ENCODE data around the gene MARS1. TPM values are rescaled to one million over a fixed set of nuclear protein-coding genes. Genes with fewer than 3 reads are reported as not detected.

Gene MARS1
- total and polyA plus RNA-seq, 8 donors, result 35.1 to 1,821 (median 61.7) TPM

DNA sequence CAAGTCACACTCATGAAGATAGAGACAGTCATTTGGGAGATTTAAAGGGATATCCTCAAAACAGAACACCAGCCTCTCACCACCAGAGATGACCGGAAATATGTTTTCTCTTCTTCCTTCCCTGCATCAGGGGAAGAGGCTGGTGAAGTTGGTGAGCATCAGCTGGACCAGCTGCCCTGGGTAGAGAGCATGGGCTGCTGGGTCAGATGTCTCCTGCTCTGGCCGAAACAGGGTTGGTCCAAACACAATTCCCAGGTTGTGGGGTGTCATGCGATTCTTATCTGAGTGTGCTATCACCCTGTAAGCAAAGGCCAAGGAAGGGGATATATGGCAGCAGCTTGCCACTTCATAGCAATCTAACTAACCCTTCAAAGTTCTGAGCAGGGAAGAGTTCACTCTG lies 15.5 kb upstream of the MARS1 start:
- no peak overlapping the region for H3K4me3 ChIP-seq
- peaks cover 17 to 35% (median 23%) of the 10 kb centered on the region in 4 donors for H3K4me1 ChIP-seq
- no peak for DNase-seq
- TF ChIP-seq POLR2A (IDR thresholded peaks at IDR 0.05) (no peak), POLR2AphosphoS5 (IDR thresholded peaks at IDR 0.05) (no peak), EP300 (IDR thresholded peaks at IDR 0.05) (no peak)
- TF ChIP-seq, protein P1, sequence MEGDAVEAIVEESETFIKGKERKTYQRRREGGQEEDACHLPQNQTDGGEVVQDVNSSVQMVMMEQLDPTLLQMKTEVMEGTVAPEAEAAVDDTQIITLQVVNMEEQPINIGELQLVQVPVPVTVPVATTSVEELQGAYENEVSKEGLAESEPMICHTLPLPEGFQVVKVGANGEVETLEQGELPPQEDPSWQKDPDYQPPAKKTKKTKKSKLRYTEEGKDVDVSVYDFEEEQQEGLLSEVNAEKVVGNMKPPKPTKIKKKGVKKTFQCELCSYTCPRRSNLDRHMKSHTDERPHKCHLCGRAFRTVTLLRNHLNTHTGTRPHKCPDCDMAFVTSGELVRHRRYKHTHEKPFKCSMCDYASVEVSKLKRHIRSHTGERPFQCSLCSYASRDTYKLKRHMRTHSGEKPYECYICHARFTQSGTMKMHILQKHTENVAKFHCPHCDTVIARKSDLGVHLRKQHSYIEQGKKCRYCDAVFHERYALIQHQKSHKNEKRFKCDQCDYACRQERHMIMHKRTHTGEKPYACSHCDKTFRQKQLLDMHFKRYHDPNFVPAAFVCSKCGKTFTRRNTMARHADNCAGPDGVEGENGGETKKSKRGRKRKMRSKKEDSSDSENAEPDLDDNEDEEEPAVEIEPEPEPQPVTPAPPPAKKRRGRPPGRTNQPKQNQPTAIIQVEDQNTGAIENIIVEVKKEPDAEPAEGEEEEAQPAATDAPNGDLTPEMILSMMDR (IDR thresholded peaks at IDR 0.05), result no peak
- intact Hi-C loops (cut with DNase I; ENCODE audit: low total_unique reads), result no loop called here
- H3K36me3 ChIP-seq, result peaks cover 0 to 32% (median 9%) of the 10 kb centered on the region in 4 donors
- H3K27ac ChIP-seq, result no peak overlapping the region
- no peaks in the 10 kb centered on the region for H3K9me3 ChIP-seq
- H3K27me3 ChIP-seq, result peaks cover 0 to 94% (median 35%) of the 10 kb centered on the region in 3 donors
- 73 to 93% (median 79%) methylated on average over 2 to 3 of the region's 3 CpGs for WGBS, 5 donors

DNA sequence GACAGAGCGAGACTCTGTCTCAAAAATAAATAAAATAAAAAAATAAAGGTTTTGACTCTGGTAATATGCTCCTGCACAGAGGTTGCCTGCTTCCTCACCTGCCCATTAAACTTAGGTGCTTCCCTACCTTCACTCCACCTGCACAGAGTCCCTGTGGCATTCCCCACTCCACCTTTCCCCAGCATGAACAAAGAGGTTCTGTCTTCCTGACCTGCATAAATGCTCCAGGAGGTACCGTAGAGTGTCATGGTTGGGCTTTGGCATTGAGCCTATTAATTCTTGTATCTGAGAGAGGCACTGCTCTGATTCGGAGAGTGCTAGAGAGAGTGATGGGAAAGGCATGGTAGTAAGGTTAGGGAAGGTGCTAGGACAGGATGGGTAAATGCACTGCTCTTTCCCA lies 14.5 kb upstream of the MARS1 start:
- intact Hi-C loops (cut with DNase I; ENCODE audit: low total_unique reads), result no loop called here
- 46 to 57% (median 51%) methylated on average over 3 of the region's 3 CpGs for WGBS, 5 donors
- Histone ChIP-seq H3K4me3 (no peak overlapping the region), H3K27ac (no peak overlapping the region), H3K27me3 (peaks cover 0 to 94% (median 45%) of the 10 kb centered on the region in 3 donors), H3K9me3 (no peaks in the 10 kb centered on the region), H3K36me3 (peaks cover 0 to 32% (median 9%) of the 10 kb centered on the region in 4 donors), H3K4me1 (peaks cover 17 to 35% (median 23%) of the 10 kb centered on the region in 4 donors)
- TF ChIP-seq EP300 (IDR thresholded peaks at IDR 0.05) (no peak), POLR2AphosphoS5 (IDR thresholded peaks at IDR 0.05) (no peak), POLR2A (IDR thresholded peaks at IDR 0.05) (no peak)
- TF ChIP-seq, protein P1 (IDR thresholded peaks at IDR 0.05), result no peak
- no peak for DNase-seq

DNA sequence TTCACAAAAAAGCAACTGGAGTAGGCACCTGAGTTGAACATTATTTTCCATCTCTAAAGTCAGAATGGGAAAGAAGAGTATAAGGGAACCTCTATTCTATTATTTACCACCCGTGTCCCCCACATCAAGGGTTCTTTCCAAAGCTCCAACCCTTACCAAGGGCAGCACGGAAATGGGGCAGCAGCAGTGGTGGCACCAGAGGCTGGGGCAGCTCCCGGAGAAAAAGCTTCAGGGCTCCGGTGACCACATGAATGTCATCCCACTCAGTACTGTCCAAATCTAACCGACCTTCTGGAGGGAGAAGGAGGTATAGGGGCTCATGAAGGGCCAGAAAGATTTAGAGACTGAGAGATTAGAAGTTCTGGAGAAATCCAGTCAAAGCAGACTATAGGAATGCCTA lies 14.0 kb upstream of the MARS1 start:
- no peak overlapping the region for H3K4me3 ChIP-seq
- intact Hi-C loops (cut with DNase I; ENCODE audit: low total_unique reads), result no loop called here
- TF ChIP-seq POLR2AphosphoS5 (IDR thresholded peaks at IDR 0.05) (no peak), EP300 (IDR thresholded peaks at IDR 0.05) (no peak), POLR2A (IDR thresholded peaks at IDR 0.05) (no peak)
- TF ChIP-seq, protein P1 (IDR thresholded peaks at IDR 0.05), result no peak
- peaks cover 0 to 94% (median 45%) of the 10 kb centered on the region in 3 donors for H3K27me3 ChIP-seq
- H3K9me3 ChIP-seq, result no peaks in the 10 kb centered on the region
- peaks cover 17 to 35% (median 23%) of the 10 kb centered on the region in 4 donors for H3K4me1 ChIP-seq
- 83 to 93% (median 85%) methylated on average over 5 of the region's 5 CpGs for WGBS, 5 donors
- H3K36me3 ChIP-seq, result peaks cover 0 to 32% (median 8%) of the 10 kb centered on the region in 4 donors
- DNase-seq, result no peak
- no peak overlapping the region for H3K27ac ChIP-seq

DNA sequence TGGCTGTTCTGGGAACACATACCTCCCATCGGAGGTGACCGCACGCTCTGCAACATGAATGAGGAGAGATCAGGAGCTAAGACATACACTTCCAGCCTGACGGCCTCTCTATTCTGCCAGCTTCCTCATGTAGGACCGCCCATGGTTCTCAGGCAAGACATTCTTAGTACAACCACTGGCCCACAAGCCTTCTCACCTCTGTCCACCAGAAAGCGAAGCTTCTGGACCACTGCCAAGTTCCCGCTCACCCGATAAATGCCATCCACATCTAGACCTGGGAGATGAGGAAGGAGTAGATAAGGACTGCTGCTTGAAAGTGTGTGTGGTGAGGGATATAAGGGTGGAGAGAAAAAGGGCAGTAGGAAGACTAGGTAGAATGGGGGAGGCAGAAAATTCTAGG lies 13.4 kb upstream of the MARS1 start:
- intact Hi-C loops (cut with DNase I; ENCODE audit: low total_unique reads), result no loop called here
- no peak overlapping the region for H3K27ac ChIP-seq
- no peak for DNase-seq
- no peaks in the 10 kb centered on the region for H3K9me3 ChIP-seq
- H3K27me3 ChIP-seq, result peaks cover 0 to 94% (median 45%) of the 10 kb centered on the region in 3 donors
- no peak overlapping the region for H3K4me3 ChIP-seq
- TF ChIP-seq POLR2A (IDR thresholded peaks at IDR 0.05) (no peak), EP300 (IDR thresholded peaks at IDR 0.05) (no peak), POLR2AphosphoS5 (IDR thresholded peaks at IDR 0.05) (no peak)
- TF ChIP-seq, protein P1 (IDR thresholded peaks at IDR 0.05), result no peak
- peaks cover 0 to 32% (median 5%) of the 10 kb centered on the region in 4 donors for H3K36me3 ChIP-seq
- peaks cover 17 to 35% (median 23%) of the 10 kb centered on the region in 4 donors for H3K4me1 ChIP-seq
- WGBS, 5 donors, result 46 to 77% (median 58%) methylated on average over 8 of the region's 8 CpGs

Measured in stomach (tissue), 9 donors.